HL-60/S4 treated with phorbol 12-myristate 13-acetate at 8.2 ng/mL for 4 days and 3 days (cell line): ENCODE results near the gene ZNF429.
"Not testable (repeated sequence)": the region's sequence is repeated elsewhere in the genome, so short reads cannot be mapped to it uniquely, and the experiment has no call there.

ENCODE experiments used
- in situ Hi-C: fragments of 300-500 bp; cut with MboI; formaldehyde crosslinking; loops from 2 replicates; pipeline ENCODE4 v1.15.0; 2022; ENCODE audit warnings: low sequenced_read_pairs

ZNF429 gene

DNA sequence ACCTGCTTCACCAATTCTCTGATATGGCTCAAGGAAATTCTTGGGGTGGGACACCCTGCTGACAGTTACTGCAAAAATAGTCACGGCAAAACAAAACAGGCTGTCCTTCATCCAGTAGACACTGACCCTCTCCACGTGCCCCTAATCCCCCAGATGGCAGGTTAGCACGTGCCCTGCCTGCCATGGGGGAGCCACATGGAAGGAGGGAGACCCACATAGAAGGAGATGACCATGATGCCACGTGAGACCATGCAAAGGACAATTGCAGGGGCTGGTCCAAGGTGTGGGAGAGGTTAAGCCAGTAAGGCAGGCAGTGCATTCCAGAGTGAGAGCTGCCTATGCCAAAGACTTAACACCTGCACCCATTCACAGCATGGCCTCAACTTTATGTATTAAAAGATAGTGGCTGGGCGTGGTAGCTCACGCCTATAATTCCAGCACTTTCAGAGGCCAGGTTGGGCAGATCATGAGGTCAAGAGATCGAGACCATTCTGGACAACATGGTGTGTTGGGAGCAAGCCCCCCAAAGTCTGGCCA, 82.7 kb downstream of the ZNF429 start:
- in situ Hi-C loops: no loop called here

DNA sequence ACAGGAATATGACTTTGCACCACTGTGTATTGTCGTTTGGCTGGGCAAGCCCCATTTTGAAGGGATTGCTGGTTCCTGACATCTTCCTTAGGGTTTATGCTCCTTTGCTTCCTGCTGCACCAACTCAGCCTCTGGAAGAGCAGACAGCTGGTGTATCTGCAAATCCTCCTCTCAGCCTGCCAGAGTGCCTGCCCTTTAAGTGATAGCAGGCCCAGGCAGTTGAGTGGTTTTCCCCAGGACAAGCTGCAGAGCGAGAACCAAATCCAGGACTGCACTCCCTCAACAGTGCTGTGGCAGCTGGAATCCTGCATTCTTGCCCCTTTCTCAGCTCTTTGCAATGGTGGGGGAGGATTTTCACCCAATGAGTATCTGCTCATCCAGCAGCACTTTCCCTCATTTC, 85.5 kb downstream of the ZNF429 start:
- in situ Hi-C loops: no loop called here

DNA sequence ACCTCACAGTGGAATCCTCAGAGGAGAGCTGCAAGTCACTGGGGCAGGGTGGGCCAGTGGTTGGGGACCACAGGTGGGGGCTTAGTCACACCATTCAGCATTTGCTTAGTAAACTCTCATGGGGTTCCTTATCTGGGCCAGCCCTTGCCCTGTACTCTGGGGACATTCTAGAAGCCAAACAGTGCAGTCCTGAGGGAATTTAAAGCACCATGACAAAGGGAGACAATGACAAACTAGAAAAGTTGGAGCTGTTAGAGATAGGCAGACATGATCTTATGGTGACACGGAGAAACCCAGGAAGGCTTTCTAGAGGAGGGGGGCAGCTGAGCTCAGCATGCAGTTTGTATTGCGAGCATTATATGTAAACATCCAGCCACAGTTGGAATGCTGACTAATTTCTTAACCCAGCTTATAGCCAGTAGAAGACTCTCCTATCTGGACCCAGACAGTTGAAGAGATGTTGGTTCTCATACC, 87.6 kb downstream of the ZNF429 start:
- in situ Hi-C loops: no loop called here

DNA sequence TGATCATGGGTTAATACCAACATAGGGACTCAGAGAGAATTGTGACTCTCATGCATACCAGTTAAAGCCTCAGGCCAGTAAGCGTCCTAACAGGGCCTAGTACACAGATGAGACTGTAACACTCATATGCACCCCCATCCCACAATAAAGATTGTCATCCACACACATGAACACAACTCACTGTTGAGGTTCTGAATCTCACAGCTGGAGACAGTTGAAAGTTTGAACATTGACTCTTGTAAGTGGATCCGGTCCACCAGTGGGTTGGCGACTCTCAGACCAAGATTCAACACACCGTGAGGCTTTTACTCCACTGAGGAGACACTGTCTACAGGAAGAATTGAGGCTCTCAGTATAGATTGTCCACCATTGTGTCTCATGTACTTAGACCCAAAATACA, 88.1 kb downstream of the ZNF429 start:
- in situ Hi-C loops: no loop called here

DNA sequence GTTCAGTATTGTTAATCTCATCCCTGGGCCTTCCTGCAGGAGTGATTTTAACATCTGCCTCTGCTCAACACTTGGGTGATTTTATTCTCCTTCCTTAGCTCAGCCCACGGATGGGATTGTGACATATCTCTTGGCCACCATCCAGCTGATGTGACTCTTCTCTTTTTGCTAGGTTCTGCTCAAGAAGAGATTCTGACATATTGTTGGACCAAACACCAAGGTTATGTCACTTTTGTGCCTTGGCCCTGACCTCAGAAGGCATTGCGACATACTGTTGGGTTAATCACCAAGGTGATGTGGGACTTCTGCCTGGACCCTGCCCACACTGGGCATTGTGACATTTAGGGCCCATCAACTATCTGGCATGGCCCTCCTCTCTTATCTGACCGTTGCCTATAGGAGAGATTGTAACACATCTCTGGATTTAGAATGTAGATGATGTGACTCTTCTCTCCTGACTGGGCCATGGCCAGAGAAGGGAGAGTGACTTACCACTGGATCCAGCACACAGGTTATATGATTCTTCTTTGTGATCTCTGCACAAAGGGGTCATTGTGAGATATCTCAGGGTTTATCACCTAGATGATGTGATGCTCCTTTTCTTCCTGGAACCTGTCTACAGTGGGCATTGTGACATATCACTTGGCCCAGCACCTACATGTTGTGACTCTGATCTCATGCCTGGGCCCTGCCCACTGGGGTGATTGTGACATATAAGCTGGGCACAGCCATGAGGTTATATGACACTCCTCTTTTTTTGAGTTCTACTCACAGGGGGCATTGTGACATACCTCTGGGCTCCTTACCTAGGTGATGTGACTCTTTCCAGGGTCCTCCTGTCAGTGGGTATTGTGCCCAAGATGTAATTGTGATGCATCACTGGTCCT, 88.8 kb downstream of the ZNF429 start:
- in situ Hi-C loops: no loop called here

DNA sequence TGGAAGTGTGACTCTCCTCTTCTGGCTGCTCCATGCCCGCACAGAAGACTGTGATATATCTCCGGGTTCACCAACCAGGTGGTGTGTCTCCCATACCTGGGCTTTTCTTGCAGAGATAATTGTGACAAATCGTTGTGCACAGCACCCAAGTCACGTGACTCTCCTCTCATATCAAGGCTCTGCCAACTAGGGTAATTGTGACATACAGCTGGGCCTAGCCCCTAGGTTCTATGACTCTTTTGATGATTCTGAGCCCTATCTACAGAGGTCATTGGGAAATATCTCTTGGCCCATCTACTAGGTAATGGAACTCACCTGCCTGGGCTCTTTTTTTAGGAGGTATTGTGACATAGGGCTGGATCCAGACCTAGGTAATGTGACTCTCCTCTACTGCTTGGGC, 89.8 kb downstream of the ZNF429 start:
- in situ Hi-C loops: no loop called here

DNA sequence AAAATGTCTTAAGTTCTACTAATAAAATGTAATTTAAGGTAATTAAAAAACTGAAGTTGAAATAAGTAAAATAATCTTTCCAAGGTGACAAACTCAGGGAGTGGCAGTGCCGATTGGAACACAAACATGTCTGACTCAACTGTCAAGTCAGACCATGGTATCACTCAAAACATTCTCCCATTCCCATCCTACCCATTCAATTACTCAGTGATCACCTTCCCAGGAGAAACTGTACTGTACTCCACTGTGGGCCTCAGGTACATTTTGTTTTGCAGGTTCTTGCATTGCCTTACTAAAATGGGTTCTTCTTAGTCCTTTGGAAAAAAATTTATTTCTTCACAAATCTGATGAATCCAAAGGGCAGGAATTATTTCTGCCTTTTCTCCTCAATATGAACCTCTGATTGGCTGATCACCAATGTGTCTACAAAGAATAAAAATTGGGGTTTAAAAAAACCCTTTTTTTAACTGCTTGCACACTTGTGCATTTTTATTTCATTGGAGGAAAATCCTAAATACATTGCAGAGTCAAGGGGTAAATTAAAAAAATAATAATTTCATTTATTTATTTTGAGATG, 96.8 kb downstream of the ZNF429 start:
- in situ Hi-C loops: no loop called here

DNA sequence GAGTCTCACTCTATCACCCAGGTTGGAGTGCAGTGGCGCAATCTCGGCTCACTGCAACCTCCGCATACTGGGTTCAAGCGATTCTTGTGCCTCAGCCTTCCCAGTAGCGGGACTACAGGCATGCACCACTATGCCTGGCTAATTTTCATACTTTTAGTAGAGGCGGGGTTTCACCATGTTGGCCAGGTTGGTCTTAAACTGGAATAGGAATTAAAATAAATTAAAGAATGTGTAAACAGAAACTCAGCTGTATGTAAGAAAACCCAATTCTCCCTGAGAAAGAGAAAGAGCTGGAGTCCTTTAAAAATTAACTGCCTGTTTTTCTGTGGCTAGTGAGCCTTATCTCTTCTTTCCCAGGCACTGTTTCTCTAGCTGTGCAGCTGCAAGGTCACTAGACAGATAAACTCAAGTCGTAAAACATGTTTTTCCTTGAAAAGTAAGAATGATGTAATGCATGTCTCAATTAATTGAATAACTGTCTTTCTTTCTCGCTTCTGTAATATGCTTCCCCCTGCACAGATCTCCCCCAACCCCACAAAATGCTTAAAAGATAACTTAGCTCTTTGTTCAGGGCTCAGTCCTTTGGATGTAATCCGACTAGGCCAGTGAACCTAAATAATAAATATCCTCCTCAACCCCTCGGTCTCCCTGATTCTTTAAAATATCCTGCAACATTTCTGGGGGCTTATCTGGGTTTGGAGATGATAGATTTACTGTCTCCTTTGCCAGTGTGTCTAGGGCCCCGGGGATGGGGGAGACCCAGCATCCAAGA, 97.4 kb downstream of the ZNF429 start:
- in situ Hi-C loops: not testable (repeated sequence)

DNA sequence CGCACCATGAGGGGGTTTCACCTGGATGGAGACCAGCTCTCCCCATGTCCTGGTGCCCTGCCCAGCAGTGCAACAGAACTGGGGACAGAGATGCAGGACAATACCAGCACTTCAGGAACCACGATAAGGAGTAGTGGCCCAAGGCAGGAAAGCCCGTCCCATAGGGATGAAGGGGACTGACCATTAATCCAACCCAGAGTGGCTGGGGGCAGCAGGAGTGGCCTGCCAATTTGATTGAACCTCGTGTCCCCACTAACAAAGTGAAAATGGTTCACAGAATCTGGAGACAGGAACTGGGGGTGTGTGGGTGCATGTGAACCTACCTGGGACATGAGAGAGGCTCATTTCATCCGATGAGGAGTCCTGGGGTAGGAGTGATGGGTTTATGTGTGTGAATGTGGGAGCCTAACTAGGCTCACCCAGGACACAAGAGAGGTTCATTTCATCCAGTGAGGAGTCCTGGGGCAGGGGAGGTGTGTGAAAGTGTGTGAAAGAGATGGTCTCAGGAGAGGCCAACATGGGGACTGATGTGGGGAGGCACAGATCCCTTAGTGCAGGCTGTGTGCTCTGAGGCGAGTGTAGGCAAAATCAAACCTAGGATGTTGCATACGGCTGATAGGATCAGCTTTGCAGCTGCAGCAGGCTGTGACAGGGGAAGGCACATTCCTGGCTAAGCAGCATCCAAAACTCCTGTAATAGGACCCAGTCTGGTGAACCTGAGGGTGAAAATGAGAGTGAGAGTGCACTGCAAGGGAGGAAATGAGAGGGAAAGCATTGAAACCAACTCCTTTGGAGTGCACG, 98.2 kb downstream of the ZNF429 start:
- in situ Hi-C loops: no loop called here

DNA sequence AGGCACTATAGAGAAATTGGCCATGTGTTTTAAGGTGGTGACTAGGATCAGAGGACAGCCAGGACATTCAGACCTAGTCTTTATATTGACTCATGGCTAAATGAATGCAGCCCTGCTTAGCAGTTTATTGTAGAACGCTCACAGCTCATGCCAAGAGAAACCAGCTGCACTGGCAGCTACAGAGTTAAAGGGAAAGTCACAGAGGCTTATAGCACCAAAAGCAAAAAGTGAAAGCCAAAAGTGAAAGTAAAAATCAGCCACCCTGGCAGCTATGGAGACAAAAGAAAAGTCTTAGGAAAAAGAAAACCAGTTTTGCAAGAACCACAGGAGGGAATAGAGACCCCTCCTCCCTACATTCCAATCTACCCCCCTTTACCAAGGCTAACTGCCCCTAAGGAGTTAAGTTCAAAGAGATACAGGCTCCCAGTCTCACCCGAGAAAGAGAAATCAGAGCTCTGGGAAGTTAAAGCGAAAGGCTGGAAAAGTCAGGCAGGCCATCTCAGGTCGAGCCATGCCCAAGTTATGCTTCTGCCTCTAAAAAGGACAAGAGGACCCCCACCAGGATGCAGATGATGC, 99.0 kb downstream of the ZNF429 start:
- in situ Hi-C loops: no loop called here
